SKM-1 treated with dmso at 0.1 percent for 144 hours (cell line): ENCODE results near the gene STK17B.
"Not testable (repeated sequence)": the region's sequence is repeated elsewhere in the genome, so short reads cannot be mapped to it uniquely, and the experiment has no call there.

Experiments
- DNase-seq: peaks from one replicate; lab custom pipeline; 2025; ENCODE audit not compliant: unreplicated experiment; lab: John Stamatoyannopoulos, UW

Gene STK17B

DNA sequence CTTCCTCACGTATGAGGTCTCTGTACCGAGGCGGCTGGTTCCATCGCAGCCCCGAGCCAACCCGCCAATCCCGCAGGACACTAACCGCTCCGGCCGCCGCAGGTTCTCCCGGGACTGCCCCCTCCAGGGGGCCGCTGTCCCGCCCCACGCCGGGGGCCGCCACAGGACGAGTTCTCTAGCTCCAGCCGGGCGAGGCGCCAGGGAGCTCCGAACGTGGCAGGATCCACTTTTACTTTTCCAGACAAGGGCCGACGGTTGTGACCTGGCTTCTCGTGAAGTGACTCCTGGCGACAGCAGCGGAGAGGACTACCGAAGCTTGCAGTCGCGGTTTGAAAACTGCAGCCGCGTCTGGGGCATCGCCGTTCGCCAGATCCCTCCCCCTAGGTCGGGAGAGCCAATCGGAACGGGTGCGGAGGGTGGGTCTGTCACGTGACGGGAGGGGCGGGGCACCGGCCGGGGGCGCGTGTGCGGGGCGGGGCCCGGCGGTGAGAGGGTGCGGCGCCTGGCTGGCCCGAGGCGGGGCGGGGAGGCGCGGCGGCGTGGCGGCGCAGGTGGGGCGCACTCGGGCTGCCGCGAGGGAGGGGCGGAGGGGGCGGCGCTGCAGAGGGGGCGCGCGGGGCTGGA is at the start of gene STK17B:
TSS of gene STK17B (minus strand) at position 331 of the 624 bp plus-strand sequence. CDS start 8,195 bp downstream, outside the sequence.
- peak; percentile 94 for DNase-seq

DNA sequence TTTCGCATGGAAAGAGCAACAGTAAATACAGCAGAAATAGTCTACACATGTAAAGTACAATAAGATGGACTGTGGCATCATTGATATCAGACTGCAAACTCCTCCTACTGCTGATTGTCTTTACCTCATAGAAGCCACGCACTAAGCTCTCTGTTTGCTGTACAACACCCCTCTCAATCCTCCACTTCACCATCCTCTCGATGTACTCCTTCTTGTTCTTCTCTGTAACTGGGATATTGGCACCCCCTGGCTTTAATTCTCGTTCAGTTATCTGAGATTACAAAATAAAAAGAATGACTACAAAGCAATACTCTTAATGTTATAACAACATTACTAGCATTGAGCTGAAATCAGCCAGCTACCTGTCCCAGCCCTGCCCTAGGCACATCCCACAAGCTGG is 49.3 kb upstream of the STK17B start:
- no peak for DNase-seq

DNA sequence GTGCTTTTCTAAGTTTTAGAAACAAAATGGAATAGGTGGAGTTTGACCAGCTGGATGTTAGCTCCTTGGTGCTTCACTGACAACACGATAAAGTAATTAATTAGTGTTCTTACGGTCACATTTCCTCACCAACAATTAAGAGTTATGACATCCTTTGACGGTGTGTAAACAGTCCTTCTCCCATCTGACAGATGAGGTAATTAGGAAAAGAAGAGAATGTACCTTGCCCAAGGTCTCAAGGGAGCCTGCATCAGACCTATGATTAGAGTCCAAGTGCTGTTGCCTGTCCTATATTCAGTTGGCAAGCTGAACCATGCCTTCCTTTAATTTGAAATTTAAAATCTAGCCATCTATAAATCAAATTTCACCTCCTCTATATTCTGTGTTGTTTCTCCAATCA is 48.3 kb upstream of the STK17B start:
- DNase-seq: no peak

DNA sequence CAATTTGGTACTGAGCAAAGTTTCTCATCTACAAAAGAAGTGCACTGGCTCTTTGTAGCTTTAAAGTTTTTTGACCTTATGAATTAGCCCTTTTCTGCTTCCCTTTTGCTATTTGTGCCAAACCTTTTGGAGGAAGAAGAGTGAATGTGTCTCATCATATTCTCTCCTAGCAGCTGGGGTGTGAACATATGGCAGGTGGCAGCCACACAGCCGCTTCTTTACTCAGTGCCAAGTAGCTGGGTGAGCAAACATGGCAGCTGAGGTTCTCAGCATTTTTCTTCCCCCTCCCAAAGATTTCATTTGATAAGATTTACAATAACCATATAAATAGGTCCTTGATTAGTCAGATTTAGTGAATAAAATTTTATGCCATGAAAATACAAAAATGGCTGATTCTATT is 46.7 kb upstream of the STK17B start:
- no peak for DNase-seq

DNA sequence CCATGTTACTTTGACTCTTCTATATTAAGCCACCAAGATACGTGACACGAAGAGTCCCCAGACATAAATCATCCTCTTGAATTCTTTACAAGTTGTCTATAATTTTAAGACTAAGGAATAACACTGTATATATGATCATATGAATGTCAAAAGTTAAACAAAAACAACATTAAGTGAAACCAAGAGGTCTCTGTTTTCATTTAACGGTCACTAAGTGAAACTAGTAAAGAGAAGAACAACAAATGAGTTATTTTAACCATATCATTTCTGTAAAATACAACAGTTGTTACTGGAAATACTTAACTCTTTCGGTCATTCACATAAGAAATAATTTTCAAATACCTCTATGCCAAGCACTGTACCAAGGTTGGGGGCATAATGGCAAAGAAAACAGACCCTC is 45.7 kb upstream of the STK17B start:
- DNase-seq: no peak

GRCh38 chr2:196215376-196215775 is 44.0 kb upstream of the STK17B start:
- DNase-seq: no peak

DNA sequence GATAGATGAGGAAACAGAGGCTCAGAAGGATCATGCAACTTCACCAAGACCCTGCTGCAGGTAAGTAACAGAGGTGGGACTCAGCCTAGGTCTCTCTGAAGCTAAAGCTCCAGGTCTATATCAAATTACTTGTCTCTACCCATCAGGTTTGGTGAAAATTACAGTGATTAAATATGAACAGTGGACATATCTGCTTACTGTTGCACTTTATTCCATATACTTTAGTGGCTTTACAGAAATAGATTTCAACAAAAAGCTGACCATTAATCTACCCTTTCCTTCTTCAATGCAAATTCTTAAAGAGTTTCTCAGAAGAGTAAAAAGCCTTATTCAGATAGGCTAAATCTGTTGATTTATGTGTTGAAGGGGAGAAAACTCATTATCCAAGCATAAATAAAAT is 42.8 kb upstream of the STK17B start:
- no peak for DNase-seq

DNA sequence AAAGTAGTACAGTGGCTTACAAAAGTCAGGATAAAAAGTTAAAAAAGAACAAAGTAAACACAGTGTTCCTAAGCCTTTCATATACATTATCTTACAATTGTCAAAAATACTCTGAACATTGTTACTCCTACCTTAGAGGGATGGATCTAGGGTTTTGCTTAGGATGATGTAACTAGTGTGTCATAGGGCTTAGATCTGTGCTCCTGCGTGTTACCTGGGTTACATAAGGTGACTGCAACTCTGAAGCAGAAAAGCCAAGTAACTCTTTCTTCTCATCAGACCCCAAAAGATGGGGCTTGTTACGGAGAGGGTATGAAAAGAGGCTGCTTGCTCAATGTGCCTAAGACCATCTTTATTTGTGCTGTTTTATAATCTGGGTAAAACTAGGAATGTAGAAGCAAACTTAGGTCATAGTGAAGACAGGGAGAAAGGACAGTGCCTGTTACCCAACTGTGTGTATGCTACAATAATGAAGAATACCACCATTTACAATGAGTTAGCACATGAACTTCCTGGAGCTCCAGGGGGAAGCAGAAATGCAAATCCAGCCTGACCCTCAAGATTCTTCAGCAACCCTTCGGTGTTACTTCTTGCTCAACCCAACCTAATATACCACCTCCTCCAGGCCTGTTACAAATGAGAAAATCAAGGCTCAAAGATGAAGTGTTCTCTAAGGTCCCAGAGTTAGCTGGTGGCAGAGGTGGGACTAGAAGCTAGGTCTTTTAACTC is 42.0 kb upstream of the STK17B start:
- peak; percentile 64 for DNase-seq

- DNase-seq: no peak
Observed at GRCh38 chr2:196208915-196209314, 37.5 kb upstream of the STK17B start.

GRCh38 chr2:196206804-196207203 is 35.4 kb upstream of the STK17B start:
- no peak for DNase-seq

GRCh38 chr2:196205881-196206435 is 34.6 kb upstream of the STK17B start:
- no peak for DNase-seq

DNA sequence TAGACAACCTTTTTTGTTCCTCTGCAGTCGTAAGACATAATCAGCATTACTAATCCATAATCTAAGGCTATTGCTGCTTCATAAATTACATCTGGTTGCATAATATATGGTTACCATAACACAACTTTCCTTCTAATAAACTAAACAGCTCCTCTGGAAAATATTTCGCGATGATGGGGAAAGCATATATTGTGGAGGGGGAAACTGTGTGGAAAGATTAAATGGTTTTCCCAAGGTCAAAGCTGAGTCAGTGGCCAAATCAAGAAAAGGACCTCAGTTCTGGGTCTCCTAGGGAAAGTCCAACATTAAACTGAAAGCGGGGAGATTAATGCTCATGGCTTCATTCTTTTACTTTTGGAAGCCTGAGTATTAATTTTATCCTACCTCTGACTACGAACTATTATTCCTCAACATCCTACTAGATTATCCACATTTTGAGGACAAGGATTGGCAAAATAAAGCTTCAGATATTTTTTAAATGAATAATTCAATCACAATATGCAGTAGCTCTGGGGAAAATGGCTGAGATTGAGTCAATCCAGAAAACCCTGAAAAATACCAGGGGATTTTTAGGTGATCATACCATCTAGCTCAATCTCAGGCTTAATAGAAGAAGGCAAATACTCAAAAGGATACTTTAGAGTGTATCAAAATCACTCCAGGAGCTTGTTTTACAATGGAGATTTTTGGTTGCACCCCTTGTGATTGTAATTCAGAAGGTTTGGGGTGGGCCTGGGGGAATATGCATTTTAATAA is 33.8 kb upstream of the STK17B start:
- no peak for DNase-seq

- DNase-seq: no peak
Observed at GRCh38 chr2:196201229-196202009, 30.0 kb upstream of the STK17B start.

- no peak for DNase-seq
Observed at GRCh38 chr2:196200557-196200956, 29.2 kb upstream of the STK17B start.

DNA sequence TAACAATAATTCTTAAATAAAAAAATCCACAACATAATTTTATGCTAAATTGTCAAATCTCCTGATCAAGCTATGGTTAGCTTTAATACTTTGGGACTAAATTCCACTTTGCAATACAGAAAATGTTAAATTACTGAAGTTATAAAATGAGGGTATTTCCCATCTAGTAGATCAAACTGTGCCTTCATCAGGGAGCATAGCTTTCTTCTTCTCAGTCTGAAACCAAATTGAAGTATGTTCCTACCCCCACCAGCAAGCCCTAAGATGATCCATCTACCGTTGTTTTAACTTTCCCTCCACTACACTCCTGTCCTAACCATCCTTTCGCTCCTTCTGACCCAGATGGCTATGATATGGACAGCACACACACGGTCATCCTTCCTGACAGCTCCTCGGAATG is 24.4 kb upstream of the STK17B start:
- DNase-seq: no peak

GRCh38 chr2:196195302-196195701 is 23.9 kb upstream of the STK17B start:
- no peak for DNase-seq

DNA sequence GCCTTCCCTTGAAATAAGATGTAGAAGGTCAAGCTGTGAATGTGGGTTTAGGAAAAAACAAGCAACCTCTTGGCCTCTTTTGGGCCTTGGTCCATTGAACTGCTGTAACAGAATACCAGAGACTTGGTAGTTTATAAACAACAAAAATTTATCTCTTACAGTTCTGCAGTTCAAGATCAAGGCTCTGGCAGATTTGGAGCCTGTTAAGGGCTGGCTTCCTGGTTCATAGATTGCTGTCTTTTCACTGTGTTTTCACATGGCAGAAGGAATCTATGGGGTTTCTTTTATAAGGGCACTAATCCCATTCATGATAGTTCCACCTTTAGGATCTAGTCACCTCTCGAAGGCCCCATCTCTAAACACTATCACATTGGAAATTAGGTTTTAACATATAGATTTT is 20.2 kb upstream of the STK17B start:
- no peak for DNase-seq

- no peak for DNase-seq
Observed at GRCh38 chr2:196187898-196188458, 16.6 kb upstream of the STK17B start.

DNA sequence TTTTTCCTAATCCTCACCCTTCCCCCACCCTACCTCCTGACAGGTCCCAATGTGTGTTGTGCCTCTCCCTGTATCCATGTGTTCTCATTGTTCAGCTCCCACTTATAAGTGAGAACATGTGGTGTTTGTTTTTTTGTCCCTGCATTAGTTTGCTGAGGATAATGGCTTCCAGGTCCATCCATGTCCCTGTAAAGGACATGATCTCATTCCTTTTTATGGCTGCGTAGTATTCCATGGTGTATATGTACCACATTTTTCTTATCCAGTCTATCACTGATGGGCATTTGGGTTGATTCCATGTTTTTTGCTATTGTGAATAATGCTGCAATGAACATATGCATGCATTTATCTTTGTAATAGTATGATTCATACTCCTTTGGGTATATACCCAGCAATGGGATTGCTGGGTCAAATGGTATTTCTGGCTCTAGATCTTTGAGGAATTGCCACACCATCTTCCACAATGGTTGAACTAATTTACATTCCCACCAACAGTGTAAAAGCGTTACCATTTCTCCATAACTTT is 15.9 kb upstream of the STK17B start:
- not testable (repeated sequence) for DNase-seq

GRCh38 chr2:196186266-196186980 is 15.0 kb upstream of the STK17B start:
- no peak for DNase-seq
